Activated CD8-positive, alpha-beta memory T cell treated with anti-CD3 and anti-CD28 coated beads for 4 hours (primary cell): ENCODE measurements around the gene LHFPL5.

ENCODE experiments used
- DNase-seq, 2 donors: peaks; one replicate each; pipeline ENCODE4 v3.0.0-alpha.2; 2020; ENCODE audit warnings: low read depth in 2 of 2

Gene LHFPL5

GRCh38 chr6:35794536-35795452, 10.4 kb upstream of the LHFPL5 start:
- no peak for DNase-seq

GRCh38 chr6:35795453-35796071, 9.6 kb upstream of the LHFPL5 start:
- no peak for DNase-seq

GRCh38 chr6:35796236-35796635, 8.9 kb upstream of the LHFPL5 start:
- no peak for DNase-seq

- DNase-seq: no peak
These were observed 7.2 kb upstream of the LHFPL5 start for GRCh38 chr6:35797837-35798526.

- no peak for DNase-seq
These were observed 6.4 kb upstream of the LHFPL5 start for GRCh38 chr6:35798706-35799105.

GRCh38 chr6:35801148-35801547, 4.0 kb upstream of the LHFPL5 start:
- no peak for DNase-seq

GRCh38 chr6:35808688-35809087, 3.5 kb downstream of the LHFPL5 start:
- no peak for DNase-seq

- no peak for DNase-seq
These were observed 4.7 kb downstream of the LHFPL5 start for GRCh38 chr6:35809809-35810208.

- no peak for DNase-seq
These were observed 6.0 kb downstream of the LHFPL5 start for GRCh38 chr6:35810971-35811698.

GRCh38 chr6:35811699-35811995, 6.5 kb downstream of the LHFPL5 start:
- no peak for DNase-seq

- DNase-seq: no peak
These were observed 12.4 kb downstream of the LHFPL5 start for GRCh38 chr6:35817515-35817914.

GRCh38 chr6:35823601-35824000, 18.4 kb downstream of the LHFPL5 start:
- DNase-seq: no peak

- DNase-seq: no peak
These were observed 19.5 kb downstream of the LHFPL5 start for GRCh38 chr6:35824552-35825192.

GRCh38 chr6:35829306-35829705, 24.2 kb downstream of the LHFPL5 start:
- no peak for DNase-seq

GRCh38 chr6:35831257-35832007, 26.3 kb downstream of the LHFPL5 start:
- no peak for DNase-seq

- no peak for DNase-seq
These were observed 28.4 kb downstream of the LHFPL5 start for GRCh38 chr6:35833536-35833935.

- no peak for DNase-seq
These were observed 33.9 kb downstream of the LHFPL5 start for GRCh38 chr6:35839019-35839418.

GRCh38 chr6:35842381-35842780, 37.2 kb downstream of the LHFPL5 start:
- no peak for DNase-seq

- no peak for DNase-seq
These were observed 39.1 kb downstream of the LHFPL5 start for GRCh38 chr6:35844290-35844689.

- no peak for DNase-seq
These were observed 45.1 kb downstream of the LHFPL5 start for GRCh38 chr6:35850208-35850607.

- DNase-seq: no peak
These were observed 47.8 kb downstream of the LHFPL5 start for GRCh38 chr6:35852994-35853393.
